ENCODE measurements around the gene ANKS4B. TPM values are rescaled to one million over a fixed set of nuclear protein-coding genes. Genes with fewer than 3 reads are reported as not detected.

Gene ANKS4B
- total and polyA plus RNA-seq, 2 of the 8 experiments (the other 6 are each of a cell fraction or from before 2014, with no cell fraction given) = 0.06 to 0.15 TPM

DNA sequence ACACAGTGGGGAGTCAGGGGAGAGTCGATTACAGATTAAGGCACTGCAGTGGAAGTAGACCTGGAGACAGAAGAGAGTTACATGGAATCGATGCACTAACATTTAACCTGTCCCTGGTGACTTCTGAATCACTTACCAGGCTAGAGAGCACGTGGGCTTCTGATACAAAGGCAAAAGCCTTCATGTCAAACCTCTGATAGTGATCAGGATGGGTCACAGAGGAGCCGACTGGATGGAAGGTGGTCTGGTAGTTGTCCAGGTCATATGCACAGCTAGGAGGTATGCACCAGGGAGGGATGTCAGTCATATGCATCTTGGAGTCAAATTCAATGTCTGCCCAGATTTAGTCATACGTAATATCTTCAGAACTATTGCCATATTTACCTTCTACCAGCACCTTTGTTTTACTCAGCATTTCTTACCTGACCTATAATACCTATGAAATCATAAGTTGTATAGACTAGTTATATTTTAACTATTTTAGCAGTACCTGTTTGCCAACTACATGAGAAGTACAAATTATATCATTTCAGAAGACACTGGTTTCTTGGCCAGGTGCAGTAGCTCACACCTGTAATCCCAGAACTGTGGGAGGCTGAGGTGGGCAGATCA, 33.8 kb upstream of the ANKS4B start:
- H4K5ac ChIP-seq (ENCODE audit: insufficient read length, low read depth, low read length) = no peak overlapping the region
- H3K56ac ChIP-seq (replicated peaks; ENCODE audit: insufficient read length, low read depth, low read length) = no peak overlapping the region
- peaks cover 0 to 1% of the 10 kb centered on the region in 2 experiments for H4K20me1 ChIP-seq (replicated peaks in 1 of 2; ENCODE audit: control insufficient read depth in 1 of 2, insufficient read depth in 2 of 2, low read length in 2 of 2)
- FAIRE-seq (no peak), DNase-seq (ENCODE audit: low read depth in 1 of 2, low spot score in 2 of 2) (no peak)
- H3K23ac ChIP-seq (ENCODE audit: insufficient read length) = no peak overlapping the region
- WGBS, 2 experiments (ENCODE audit: extremely low coverage in 1 of 2, insufficient coverage in 1 of 2, insufficient read length in 1 of 2, insufficient replicate concordance in 2 of 2, low coverage in 1 of 2, low lambda C conversion rate in 2 of 2, missing lambda C conversion rate in 1 of 2) = 90% methylated on average over 5 of the region's 5 CpGs; no CpG with 5 or more reads in 1 of the 2 experiments
- H3K4me3 ChIP-seq (ENCODE audit: extremely low read depth in 1 of 4, insufficient read depth in 2 of 4, low read depth in 3 of 4, low read length in 4 of 4) = no peak overlapping the region
- no peak overlapping the region for H2BK12ac ChIP-seq (ENCODE audit: low read depth, low read length)
- no peak overlapping the region for H2BK120ac ChIP-seq (replicated peaks; ENCODE audit: low read depth, low read length)
- H2BK20ac ChIP-seq (ENCODE audit: low read length) = no peak overlapping the region
- no peak overlapping the region for H2AK5ac ChIP-seq (ENCODE audit: low read depth, low read length)
- CTCF ChIA-PET (ENCODE audit: partially characterized antibody) = interaction anchor here (0.7 to 3.7 kb wide), 5 partner anchors 11 to 78 kb away, joined by 3 to 23 read pairs (median 8); partner anchors contain the start of gene CRYM
- H3K27me3 ChIP-seq (replicated peaks in 1 of 4; ENCODE audit: control insufficient read depth in 3 of 4, extremely low read depth in 1 of 4, insufficient read depth in 3 of 4, low read length in 3 of 4) = no peaks in the 10 kb centered on the region
- H2BK5ac ChIP-seq (ENCODE audit: low read depth, low read length) = no peak overlapping the region
- H3K9me3 ChIP-seq (ENCODE audit: insufficient read depth in 2 of 2, low read depth in 1 of 2, low read length in 1 of 2) = no peaks in the 10 kb centered on the region
- no peak overlapping the region for H4K91ac ChIP-seq (replicated peaks; ENCODE audit: insufficient read length, low read length)
- H3K23me2 ChIP-seq (ENCODE audit: low read depth, low read length) = no peaks in the 10 kb centered on the region
- no peak overlapping the region for H3K27ac ChIP-seq (ENCODE audit: low read depth, low read length)
- H2BK15ac ChIP-seq (ENCODE audit: low read length) = no peak overlapping the region
- no peaks in the 10 kb centered on the region for H3K36me3 ChIP-seq (ENCODE audit: control insufficient read depth in 2 of 4, insufficient read depth in 4 of 4, low read length in 3 of 4)
- no peak overlapping the region for H3K4ac ChIP-seq (replicated peaks; ENCODE audit: insufficient read length, low read depth, low read length)
- no peak overlapping the region for H3K18ac ChIP-seq (ENCODE audit: extremely low read depth, low read length)
- H4K8ac ChIP-seq (ENCODE audit: extremely low read depth, insufficient read depth, low read length) = no peak overlapping the region
- POLR2A ChIA-PET (ENCODE audit: partially characterized antibody) = no interaction called here
- no peak overlapping the region for H3K4me2 ChIP-seq (ENCODE audit: insufficient read depth in 1 of 2, low read depth in 2 of 2, low read length in 2 of 2)
- H3K14ac ChIP-seq (ENCODE audit: insufficient read length) = no peak overlapping the region
- no peak overlapping the region for H2AFZ ChIP-seq (ENCODE audit: low read length)
- H3K79me2 ChIP-seq (ENCODE audit: control insufficient read depth in 1 of 2, insufficient read depth in 2 of 2, low read length in 2 of 2) = no peaks in the 10 kb centered on the region
- H3K9ac ChIP-seq (replicated peaks in 1 of 4; ENCODE audit: extremely low read depth in 1 of 4, low read depth in 3 of 4, low read length in 3 of 4) = no peak overlapping the region
- no peaks in the 10 kb centered on the region for H3K4me1 ChIP-seq (replicated peaks in 1 of 4; ENCODE audit: control insufficient read depth in 3 of 4, insufficient read depth in 4 of 4, low read length in 3 of 4)
- H3K79me1 ChIP-seq (ENCODE audit: low read depth, low read length) = no peaks in the 10 kb centered on the region
- TF ChIP-seq SIN3A (conservative IDR thresholded peaks at IDR 0.05 in 1 of 2, IDR thresholded peaks at IDR 0.05 in 1 of 2; ENCODE audit: low read depth in 1 of 2, low read length in 2 of 2) (no peak), RBBP5 (IDR thresholded peaks at IDR 0.05; ENCODE audit: borderline replicate concordance, low read depth, low read length) (no peak), CEBPB (IDR thresholded peaks at IDR 0.05; ENCODE audit: low read depth, low read length) (no peak), ZNF274 (IDR thresholded peaks at IDR 0.05; ENCODE audit: borderline replicate concordance, extremely low read depth, low read length) (no peak), EP300 (IDR thresholded peaks at IDR 0.05; ENCODE audit: borderline replicate concordance in 1 of 2, low read depth in 2 of 2, low read length in 2 of 2) (no peak), SIX5 (IDR thresholded peaks at IDR 0.05; ENCODE audit: low read depth, low read length) (no peak), RFX5 (IDR thresholded peaks at IDR 0.05; ENCODE audit: borderline replicate concordance, low read depth, low read length) (no peak)
- TF ChIP-seq, protein P1, sequence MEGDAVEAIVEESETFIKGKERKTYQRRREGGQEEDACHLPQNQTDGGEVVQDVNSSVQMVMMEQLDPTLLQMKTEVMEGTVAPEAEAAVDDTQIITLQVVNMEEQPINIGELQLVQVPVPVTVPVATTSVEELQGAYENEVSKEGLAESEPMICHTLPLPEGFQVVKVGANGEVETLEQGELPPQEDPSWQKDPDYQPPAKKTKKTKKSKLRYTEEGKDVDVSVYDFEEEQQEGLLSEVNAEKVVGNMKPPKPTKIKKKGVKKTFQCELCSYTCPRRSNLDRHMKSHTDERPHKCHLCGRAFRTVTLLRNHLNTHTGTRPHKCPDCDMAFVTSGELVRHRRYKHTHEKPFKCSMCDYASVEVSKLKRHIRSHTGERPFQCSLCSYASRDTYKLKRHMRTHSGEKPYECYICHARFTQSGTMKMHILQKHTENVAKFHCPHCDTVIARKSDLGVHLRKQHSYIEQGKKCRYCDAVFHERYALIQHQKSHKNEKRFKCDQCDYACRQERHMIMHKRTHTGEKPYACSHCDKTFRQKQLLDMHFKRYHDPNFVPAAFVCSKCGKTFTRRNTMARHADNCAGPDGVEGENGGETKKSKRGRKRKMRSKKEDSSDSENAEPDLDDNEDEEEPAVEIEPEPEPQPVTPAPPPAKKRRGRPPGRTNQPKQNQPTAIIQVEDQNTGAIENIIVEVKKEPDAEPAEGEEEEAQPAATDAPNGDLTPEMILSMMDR (IDR thresholded peaks at IDR 0.05; ENCODE audit: control extremely low read depth in 1 of 3, insufficient read depth in 1 of 3, low read depth in 1 of 3, low read length in 3 of 3) = no peak
- TF ChIP-seq, protein P2, sequence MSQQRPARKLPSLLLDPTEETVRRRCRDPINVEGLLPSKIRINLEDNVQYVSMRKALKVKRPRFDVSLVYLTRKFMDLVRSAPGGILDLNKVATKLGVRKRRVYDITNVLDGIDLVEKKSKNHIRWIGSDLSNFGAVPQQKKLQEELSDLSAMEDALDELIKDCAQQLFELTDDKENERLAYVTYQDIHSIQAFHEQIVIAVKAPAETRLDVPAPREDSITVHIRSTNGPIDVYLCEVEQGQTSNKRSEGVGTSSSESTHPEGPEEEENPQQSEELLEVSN (IDR thresholded peaks at IDR 0.05) = no peak

All from H1 (cell line).